GM10248 (cell line): ENCODE results near the gene BCLAF1.
"Not testable (repeated sequence)": the region's sequence is repeated elsewhere in the genome, so short reads cannot be mapped to it uniquely, and the experiment has no call there.

Experiments used
- CTCF ChIA-PET: fragments of 300-600 bp; sonication (Branson Sonifier 250); formaldehyde crosslinking; extraction: SDS; loops from one replicate; lab custom pipeline; 2021; ENCODE audit warnings: antibody characterized with exemption; lab: Yijun Ruan, JAX
- POLR2A ChIA-PET: fragments of 350-650 bp; sonication (Branson Sonifier 250); formaldehyde crosslinking; extraction: SDS; loops from one replicate; lab custom pipeline; 2020; ENCODE audit warnings: antibody characterized with exemption; lab: Yijun Ruan, JAX
- DNase-seq: peaks from one replicate; pipeline ENCODE4 v3.0.0; 2012; ENCODE audit errors: extremely low spot score
- CTCF ChIP-seq: IDR thresholded peaks from 2 replicates; pipeline ENCODE4 v1.5.1; 2012; ENCODE audit warnings: mild to moderate bottlenecking, low read depth; ENCODE audit errors: extremely low read depth, missing control alignments, control extremely low read depth

BCLAF1 gene

GRCh38 chr6:136226674-136227377, 62.8 kb downstream of the BCLAF1 start:
- POLR2A ChIA-PET: no interaction called here
- DNase-seq: no peak
- CTCF ChIA-PET: interaction anchor here (0.7 to 3.8 kb wide), 53 partner anchors 10 to 781 kb away, joined by 3 to 83 read pairs (median 5); partner anchors contain the start of genes MTFR2 and PDE7B
- no peak for TF ChIP-seq CTCF

GRCh38 chr6:136226027-136226673, 63.5 kb downstream of the BCLAF1 start:
- peak; percentile 57 for DNase-seq
- ChIA-PET CTCF (interaction anchor here (0.7 to 3.8 kb wide), 55 partner anchors 9 to 780 kb away, joined by 3 to 83 read pairs (median 4); partner anchors contain the start of genes MTFR2 and PDE7B), POLR2A (no interaction called here)
- peak; percentile 95 for TF ChIP-seq CTCF

- no peak for DNase-seq
- ChIA-PET POLR2A (no interaction called here), CTCF (interaction anchor here (0.7 to 3.8 kb wide), 33 partner anchors 9 to 779 kb away, joined by 3 to 83 read pairs (median 5); partner anchors contain the start of genes MTFR2 and PDE7B)
- TF ChIP-seq CTCF: no peak
Measured at GRCh38 chr6:136225496-136225895, 64.2 kb downstream of the BCLAF1 start.

- POLR2A ChIA-PET, CTCF ChIA-PET, DNase-seq: not testable (repeated sequence)
Measured at GRCh38 chr6:136224974-136225373, 64.7 kb downstream of the BCLAF1 start.

GRCh38 chr6:136216503-136217401, 72.9 kb downstream of the BCLAF1 start:
- TF ChIP-seq CTCF: no peak

GRCh38 chr6:136213853-136214252, 75.8 kb downstream of the BCLAF1 start:
- TF ChIP-seq CTCF: no peak
- ChIA-PET CTCF (interaction anchor here (1.4 to 4.2 kb wide), 2 partner anchors 9 to 13 kb away, joined by 4 to 22 read pairs; no protein-coding TSS in a partner anchor), POLR2A (no interaction called here)
- DNase-seq: no peak

More at GRCh38 chr6:136216503-136217401, 72.9 kb downstream of the BCLAF1 start:
- DNase-seq: no peak
- CTCF ChIA-PET: interaction anchor here (1.3 to 3.8 kb wide), 2 partner anchors 10 to 14 kb away, joined by 4 to 29 read pairs; no protein-coding TSS in a partner anchor
- POLR2A ChIA-PET: no interaction called here
